Left ventricle myocardium superior (tissue), 1 donor: ENCODE data around the gene NIT1. TPM values are rescaled to one million over a fixed set of nuclear protein-coding genes. Genes with fewer than 3 reads are reported as not detected.

Source experiments
- ATAC-seq: fragments of 200-7000 bp; cut with Tn5 transposase; one replicate; pipeline ENCODE4 v1.9.1; 2020; ENCODE audit warnings: mild to moderate bottlenecking, moderate library complexity
- DNase-seq: peaks from one replicate; pipeline ENCODE4 v3.0.0-alpha.2; 2020
- intact Hi-C: fragments of 100-400 bp; cut with micrococcal nuclease; formaldehyde crosslinking; loops from one replicate; pipeline ENCODE4 v1.11.0; 2022
- total RNA-seq: library from RNA; stranded (reverse); fragmentation: NEBNext Ultra II Directional; extraction: Animal tissue kit (Norgen Biotek cat#: 25700); gene quantifications from one replicate; pipeline ENCODE4 v1.2.1, GENCODE V29; 2021
- donor health status: DM: no; HTN: yes; CAD: no; lungs with severe emphysema.

The NIT1 gene
- total RNA-seq, 1 donor from 2014 or later: 33.0 TPM

DNA sequence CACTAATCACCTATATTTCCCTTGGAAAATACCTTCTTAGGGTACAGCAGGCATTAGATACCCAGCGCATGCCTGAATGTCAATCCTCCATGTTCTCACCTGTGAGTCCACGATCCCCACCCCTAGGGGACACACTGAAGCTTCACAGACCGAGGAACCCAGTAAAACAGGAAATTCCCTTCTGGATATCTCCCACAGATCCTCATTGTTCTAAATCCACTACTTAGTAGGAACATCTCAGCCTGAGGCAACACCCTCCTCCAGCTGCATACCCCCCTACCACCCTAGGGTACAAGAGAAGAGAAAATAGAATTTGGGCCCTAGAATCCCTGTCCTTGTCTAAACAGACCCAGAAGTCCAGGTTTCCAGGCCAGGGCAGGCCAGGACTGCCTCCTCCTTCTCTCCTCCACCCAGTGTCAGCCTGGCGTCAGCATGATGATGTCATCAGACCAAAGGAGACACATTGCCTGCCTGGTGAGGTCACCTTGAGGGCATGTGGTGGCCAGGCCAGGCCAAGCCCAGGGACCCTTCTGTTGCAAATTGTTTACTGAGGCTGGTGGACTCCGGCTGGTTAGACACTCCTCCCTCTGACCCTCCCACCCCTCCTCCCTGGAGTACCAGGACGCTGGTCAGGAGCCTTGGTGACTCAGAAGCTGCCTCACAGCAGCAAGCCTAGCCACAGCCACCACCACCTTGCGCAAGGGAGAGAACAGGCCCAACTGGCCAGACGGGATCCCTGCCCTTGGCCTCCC is 34.7 kb upstream of the NIT1 start:
- DNase-seq: peak; percentile 71
- intact Hi-C loops: no loop called here
- peak; percentile 94 for ATAC-seq

DNA sequence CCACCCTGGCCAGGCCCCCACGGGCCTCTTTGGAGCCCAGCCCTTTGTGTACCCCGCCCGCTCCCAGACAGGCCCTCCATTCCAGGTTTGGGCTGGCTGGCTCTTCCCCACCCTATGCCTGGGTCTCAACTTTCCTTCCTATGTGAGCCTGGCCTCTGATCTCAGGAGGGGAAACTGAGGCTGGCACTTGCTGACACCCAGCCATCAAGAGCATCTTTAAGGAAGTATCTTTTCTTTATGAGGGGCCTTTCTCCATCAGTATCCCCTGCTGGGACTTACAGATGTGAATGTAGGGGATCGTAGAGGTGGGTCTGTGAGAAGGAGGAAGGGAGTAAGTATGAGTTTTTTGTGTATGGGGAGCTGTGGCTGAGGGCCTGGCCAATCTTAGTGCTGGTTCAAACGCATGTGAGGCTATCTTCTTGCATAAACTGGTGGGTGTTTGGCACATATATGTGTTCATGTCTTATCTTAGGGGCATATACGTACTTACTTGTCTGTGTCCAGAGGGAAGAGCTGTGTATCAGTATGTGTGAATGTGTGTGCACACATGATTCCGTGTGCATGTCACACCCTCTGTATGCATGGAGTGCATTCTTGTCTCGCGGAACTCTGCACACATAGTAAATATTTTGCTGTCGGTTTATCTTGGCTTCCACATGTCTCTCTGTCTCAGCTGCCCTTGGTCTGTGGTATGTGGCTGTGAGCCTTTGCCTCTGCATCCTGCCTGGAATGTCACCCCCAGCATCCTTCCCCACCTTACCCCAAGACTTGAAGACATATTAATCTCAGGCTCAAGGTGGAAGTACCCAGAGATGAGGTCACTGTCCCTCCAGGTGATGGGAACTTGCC is 33.9 kb upstream of the NIT1 start:
- no peak for ATAC-seq
- intact Hi-C loops: no loop called here
- DNase-seq: no peak

DNA sequence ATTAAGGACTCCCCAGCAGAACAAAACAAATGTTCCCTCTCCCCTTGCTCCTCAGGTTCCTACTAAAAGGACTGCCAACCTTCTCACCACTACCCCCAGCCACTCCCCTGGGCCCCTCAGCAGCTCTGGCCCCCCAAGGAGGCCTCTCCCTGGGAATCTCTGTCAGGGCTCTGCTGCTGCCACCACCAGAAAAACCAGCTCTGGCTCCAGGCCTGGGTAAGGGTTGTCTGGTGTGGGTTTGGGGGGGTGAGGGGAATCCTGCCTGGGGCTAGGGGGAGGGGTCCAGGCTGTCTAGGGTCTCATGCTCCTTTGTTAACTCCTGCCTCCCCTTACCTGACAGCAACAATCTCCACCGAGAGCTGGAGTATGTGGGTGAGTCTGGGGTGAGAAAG is 33.3 kb upstream of the NIT1 start:
- no peak for ATAC-seq
- intact Hi-C loops: no loop called here
- DNase-seq: no peak

DNA sequence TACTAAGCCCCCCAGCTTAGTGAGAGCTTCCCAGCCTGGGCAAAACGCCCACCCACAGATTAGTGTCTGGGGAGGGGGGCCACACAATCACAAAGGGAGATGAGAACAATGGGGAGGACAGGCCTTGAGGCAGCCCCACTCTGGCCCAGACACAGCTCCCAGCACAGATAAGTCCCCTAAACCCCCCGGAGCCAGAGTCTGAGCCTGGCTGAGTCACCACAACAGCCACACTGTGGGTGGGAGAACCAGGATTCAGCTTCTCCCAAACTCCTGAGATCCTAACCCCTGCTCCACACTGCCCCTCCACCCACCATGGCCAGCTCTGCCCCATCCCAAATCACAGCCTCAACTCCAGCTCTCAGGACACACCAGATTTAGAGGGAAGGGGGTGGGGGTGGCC is 32.7 kb upstream of the NIT1 start:
- no peak for ATAC-seq
- intact Hi-C loops: no loop called here
- no peak for DNase-seq

DNA sequence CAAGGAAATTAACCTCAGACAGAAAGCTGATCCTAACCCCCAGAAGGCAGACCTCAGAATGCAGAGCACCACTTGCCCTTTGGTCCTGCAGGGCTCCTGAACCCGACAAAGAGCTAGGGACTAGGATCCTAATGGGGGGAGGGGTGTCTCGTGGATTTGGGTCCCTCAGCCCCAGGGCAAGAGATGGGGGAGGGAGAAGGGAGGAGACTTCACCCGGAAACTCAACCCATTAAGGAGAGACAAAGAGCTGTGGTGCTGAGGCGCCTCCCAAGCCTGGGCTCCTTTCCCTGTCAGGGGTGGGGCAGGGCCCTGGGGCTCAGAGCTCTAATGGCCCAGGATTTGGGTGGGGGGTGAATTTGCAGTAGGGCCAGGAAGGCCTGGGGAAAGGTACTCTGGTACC is 31.4 kb upstream of the NIT1 start:
- no peak for ATAC-seq
- no peak for DNase-seq
- intact Hi-C loops: no loop called here

GRCh38 chr1:161088587-161089110 is 29.3 kb upstream of the NIT1 start:
- no peak for ATAC-seq
- no peak for DNase-seq
- intact Hi-C loops: no loop called here

GRCh38 chr1:161089251-161089924 is 28.5 kb upstream of the NIT1 start, which contains the start of gene NECTIN4:
Gene NECTIN4 (minus strand): TSS chr1:161089558. CDS start chr1:161089296, 262 bp downstream.
- intact Hi-C loops: no loop called here
- no peak for ATAC-seq
- DNase-seq: no peak

GRCh38 chr1:161089938-161090337 is 28.0 kb upstream of the NIT1 start:
- ATAC-seq (no peak), DNase-seq (no peak)
- intact Hi-C loops: loop anchor here (10.0 kb wide), 1 partner anchor 95 kb away; no protein-coding TSS in a partner anchor

GRCh38 chr1:161090617-161091016 is 27.3 kb upstream of the NIT1 start:
- ATAC-seq (no peak), DNase-seq (no peak)
- intact Hi-C loops: loop anchor here (10.0 kb wide), 1 partner anchor 96 kb away; no protein-coding TSS in a partner anchor

DNA sequence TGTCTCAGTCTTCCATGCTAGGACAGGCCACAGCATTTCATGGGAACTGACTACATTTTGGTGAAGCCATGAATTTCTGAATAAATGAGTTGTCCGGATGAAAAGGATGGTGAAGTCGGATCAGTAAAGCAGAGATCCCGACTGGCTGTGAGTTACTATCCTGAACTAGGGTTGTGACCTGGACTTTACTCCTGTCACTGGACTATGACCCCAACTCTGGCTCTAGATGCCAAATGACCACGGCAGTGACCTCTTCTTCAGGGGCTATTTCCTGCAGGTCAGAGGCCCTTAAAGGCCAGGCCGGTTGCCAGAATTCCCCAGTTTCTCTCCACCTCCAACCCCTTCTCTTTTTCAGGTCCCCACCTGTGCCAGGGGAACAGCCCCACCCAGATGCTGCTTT is 26.8 kb upstream of the NIT1 start:
- no peak for DNase-seq
- no peak for ATAC-seq

GRCh38 chr1:161091796-161092507 is 26.0 kb upstream of the NIT1 start:
- ATAC-seq (no peak), DNase-seq (no peak)
- intact Hi-C loops: loop anchor here (10.0 kb wide), 1 partner anchor 97 kb away; no protein-coding TSS in a partner anchor

More for the DNA sequence above, 26.8 kb upstream of the NIT1 start:
- intact Hi-C loops: loop anchor here (10.0 kb wide), 1 partner anchor 96 kb away; no protein-coding TSS in a partner anchor

DNA sequence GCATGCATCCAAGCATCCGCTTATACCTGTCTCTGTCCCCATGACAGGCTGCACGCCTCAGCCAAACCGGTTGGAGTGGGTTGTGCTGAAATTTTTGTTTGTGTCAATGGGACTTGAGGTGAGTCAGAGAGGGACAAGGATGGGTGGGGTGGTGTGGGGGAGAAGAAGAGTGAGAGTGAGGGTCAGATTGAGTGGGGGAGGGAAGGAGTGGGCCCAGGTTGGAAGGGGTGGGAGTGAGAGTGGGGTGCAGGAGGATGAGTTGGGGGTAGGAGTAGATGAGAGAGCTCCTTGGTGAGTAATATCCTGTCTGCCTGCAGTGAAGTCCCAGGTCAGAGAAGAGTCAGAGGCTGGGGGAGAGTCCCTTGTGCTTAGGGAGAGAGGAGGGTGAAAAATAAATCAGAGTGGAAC is 25.3 kb upstream of the NIT1 start:
- intact Hi-C loops: loop anchor here (10.0 kb wide), 1 partner anchor 98 kb away; no protein-coding TSS in a partner anchor
- DNase-seq (no peak), ATAC-seq (no peak)

DNA sequence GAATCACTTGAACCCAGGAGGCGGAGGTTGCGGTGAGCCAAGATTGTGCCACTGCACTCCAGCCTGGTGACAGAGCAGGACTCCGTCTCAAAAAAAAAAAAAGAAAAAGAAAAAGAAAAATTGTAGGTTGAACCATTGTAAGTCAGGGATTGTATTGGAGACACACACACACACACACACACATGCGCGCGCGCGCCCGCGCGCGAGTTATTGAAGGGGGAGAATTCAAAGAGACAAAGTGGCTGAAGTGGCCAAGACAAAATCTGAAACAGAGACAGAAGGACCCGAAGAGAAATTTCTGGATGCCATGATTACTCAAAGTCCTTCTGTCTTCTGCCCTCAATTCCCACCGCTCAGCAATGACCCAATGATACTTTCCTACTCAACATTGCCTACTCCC is 23.4 kb upstream of the NIT1 start:
- no peak for DNase-seq
- ATAC-seq: no peak
- intact Hi-C loops: loop anchor here (10.0 kb wide), 1 partner anchor 100 kb away; no protein-coding TSS in a partner anchor

DNA sequence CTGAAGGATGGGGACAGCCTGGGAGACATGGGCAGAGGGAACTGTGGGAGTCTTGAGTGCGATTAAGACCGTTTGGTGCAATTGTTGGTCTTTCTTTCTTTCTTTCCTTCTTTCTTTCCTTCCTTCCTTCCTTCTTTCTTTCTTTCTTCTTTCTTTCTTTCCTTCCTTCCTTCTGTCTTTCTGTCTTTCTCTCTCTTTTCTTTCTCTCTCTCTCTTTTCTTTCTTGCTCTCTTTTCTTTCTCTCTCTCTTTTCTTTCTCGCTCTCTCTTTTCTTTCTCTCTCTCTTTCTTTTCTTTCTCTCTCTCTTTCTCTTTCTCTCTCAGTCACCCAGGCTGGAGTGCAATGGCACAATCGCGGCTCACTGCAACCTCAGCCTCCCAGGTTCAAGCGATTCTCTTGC is 22.7 kb upstream of the NIT1 start:
- DNase-seq (no peak), ATAC-seq (no peak)
- intact Hi-C loops: loop anchor here (10.0 kb wide), 1 partner anchor 100 kb away; no protein-coding TSS in a partner anchor

GRCh38 chr1:161096015-161096414 is 21.9 kb upstream of the NIT1 start:
- intact Hi-C loops: loop anchor here (10.0 kb wide), 1 partner anchor 101 kb away; no protein-coding TSS in a partner anchor
- no peak for ATAC-seq
- no peak for DNase-seq

- ATAC-seq: peak; percentile 72
- peak; percentile 52 for DNase-seq
- intact Hi-C loops: loop anchor here (10.0 kb wide), 1 partner anchor 102 kb away; no protein-coding TSS in a partner anchor
These were observed 21.4 kb upstream of the NIT1 start for GRCh38 chr1:161096530-161096929.

DNA sequence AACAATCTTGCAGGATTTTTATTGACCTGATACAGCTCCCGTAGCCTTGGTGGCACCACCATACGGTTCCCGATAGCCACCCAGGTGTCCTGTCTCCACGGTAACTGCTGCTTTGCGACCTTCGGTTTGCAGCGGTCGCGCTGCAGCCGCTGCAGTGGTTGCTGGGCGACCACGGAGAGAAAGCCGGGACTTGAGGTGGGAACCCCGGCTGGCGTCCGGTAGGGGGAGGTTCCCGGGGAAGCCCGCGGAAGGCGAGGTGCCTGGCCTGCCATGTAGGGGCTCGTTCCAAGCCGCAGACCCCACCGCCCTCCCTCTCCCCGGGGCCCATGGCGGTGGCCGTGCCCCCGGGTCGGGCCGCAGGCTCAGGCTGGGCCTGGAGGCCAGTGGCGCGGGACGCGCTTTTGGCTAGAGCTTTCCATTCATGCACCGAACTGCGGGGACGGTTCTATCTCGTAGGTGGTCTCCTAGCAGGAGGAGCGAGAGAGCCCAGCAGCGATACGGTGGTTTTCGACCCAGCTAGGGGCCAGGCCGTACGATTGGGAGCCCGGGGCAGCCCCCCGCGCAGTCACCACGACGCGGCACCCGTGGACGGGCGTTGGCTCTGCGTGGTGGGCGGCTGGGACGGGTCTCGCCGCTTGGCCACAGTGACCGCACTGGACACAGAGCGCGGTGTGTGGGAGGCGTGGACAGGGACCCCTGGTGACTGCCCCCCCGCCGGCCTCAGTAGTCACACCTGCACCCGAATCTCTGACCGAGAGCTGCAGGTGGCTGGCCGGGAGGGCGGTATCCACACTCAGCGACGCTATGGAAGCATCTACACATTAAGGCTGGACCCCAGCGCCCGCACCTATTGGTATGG is 19.5 kb upstream of the NIT1 start, which contains the start of gene KLHDC9:
TSS of gene KLHDC9 (plus strand) at position 152 of the 859 bp plus-strand sequence. CDS start at position 327, 175 bp downstream.
- DNase-seq (peak; percentile 81), ATAC-seq (peak; percentile 78)
- intact Hi-C loops: loop anchor here (10.0 kb wide), 1 partner anchor 104 kb away; no protein-coding TSS in a partner anchor
